Kidney tubule cell (primary cell): Measurements from ENCODE around the gene BCAR3.

Experiments used
- DNase-seq: peaks from one replicate; pipeline ENCODE4 v3.0.0-alpha.2; 2018; ENCODE audit warnings: low spot score

Gene BCAR3

GRCh38 chr1:93638981-93639380 is 42.7 kb downstream of the BCAR3 start:
- DNase-seq: peak; percentile 43

DNA sequence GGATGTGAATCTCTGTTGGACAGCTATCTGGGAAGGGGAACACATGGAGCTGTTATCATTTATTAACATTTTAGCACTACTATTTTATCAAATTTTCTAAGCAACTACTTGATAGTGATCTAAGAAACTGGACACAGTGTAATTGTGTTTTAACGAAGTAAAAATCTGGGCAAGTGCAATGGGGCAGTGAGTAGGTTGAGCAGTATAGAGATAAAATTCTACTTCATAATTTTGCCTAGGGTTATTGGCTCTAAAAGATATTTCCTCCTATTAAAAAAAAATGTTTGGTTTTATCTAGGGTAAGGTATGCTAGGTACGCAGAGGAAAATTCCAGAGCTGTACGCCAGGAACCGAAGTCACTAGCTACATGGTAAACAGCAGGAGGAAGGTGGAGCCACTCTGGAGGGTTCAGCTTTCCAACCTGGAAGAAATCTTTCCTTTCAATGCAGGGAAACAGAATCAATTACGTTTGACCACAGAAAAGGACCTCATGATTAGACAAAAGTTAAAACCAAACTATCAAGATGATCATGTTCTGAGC is 43.3 kb downstream of the BCAR3 start:
- DNase-seq: peak; percentile 43

DNA sequence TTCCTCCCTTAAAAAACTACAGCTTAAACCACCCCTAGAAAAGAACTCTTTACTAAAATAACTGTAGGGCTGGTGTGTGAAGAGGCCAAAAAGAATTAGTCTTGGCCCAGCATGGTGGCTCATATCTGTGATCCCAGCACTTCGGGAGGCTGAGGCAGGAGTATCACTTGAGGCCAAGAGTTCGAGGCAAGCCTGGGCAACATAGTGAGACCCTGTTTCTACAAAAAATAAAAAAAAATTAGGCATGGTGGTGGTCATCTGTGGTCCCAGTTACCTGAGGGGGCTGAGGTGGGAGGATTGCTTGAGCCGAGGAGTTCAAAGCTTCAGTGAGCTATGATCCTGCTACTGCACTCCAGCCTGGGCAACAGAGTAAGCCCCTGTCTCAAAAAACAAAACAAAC is 44.9 kb downstream of the BCAR3 start:
- DNase-seq: no peak

DNA sequence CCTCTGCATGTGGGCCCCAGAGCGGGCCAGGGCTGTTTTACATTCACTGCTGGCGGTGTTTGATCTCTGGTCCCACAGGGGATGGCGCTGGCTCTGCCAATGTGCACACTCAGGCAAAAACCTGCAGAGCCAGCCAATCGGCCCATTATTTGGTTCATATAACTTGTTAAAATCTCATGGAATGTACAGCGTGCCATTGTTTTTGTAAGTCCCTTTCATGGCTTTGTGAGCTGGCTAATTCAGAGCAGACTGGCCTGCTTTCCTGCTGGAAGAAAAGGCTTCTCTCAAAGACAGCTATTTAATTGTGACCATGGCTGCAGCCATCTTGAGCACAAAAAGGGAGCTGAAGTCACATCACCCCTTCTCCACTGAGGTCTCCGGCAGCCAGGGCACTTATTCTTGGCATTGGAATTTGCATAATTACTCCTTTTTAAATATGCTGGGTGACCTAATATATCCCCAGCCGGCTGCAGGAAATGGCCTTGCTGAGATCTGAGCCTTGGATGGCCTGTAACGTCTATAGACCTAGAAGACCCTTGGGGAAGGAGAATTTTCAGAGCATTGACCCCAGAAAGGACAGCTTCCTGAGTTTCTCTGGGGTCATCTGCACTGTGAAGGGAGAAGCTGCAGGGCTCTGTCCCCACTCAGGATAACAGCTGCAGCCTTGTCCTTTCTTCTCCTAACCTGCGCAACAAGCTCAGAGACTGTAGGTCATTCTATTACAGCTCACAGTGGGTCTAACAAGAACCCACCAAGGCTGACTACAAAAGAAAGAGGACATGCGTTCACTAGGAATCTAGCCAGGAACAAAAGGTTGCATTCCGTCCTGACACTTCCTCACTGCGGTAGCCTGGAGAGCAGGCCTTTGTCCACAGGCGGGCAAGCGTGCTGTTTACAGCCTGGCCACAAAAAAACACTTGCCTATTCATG is 45.8 kb downstream of the BCAR3 start:
- no peak for DNase-seq

DNA sequence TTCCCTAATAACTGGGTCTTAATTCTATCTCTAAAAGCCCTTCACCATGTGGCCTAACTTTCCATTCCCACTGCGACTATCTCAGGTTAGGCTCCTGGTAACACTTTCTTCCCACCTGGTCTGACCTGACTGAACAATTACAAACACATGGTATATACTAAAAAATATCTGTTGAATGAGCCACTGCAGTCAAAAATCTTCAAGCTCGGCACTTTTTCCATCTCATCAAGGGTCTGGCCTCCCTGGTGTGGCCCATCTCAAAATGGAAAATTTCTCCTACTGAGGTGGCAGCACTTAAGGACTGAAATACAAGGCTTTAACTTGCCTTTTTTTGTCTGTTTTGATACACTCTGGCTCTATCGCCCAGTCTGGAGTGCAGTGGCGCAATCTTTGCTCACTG is 48.3 kb downstream of the BCAR3 start:
- DNase-seq: no peak

- no peak for DNase-seq
These were observed 49.8 kb downstream of the BCAR3 start for GRCh38 chr1:93631626-93632365.

DNA sequence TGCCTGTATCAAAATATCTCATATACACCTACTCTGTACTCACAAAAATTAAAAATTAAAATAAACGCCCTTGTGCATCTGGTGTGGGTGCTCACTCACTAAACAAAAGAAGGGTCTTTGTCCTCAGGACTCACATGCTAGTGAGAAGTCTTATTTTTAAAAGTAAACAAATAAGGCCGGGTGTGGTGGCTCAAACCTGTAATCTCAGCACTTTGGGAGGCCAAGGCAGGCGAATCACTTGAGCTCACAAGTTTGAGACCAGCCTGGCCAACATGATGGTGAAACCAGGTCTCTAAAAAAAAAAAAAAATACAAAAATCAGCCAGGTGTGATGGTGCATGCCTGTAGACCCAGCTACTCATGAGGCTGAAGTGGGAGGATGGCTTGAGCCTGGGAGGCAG is 51.5 kb downstream of the BCAR3 start:
- no peak for DNase-seq

DNA sequence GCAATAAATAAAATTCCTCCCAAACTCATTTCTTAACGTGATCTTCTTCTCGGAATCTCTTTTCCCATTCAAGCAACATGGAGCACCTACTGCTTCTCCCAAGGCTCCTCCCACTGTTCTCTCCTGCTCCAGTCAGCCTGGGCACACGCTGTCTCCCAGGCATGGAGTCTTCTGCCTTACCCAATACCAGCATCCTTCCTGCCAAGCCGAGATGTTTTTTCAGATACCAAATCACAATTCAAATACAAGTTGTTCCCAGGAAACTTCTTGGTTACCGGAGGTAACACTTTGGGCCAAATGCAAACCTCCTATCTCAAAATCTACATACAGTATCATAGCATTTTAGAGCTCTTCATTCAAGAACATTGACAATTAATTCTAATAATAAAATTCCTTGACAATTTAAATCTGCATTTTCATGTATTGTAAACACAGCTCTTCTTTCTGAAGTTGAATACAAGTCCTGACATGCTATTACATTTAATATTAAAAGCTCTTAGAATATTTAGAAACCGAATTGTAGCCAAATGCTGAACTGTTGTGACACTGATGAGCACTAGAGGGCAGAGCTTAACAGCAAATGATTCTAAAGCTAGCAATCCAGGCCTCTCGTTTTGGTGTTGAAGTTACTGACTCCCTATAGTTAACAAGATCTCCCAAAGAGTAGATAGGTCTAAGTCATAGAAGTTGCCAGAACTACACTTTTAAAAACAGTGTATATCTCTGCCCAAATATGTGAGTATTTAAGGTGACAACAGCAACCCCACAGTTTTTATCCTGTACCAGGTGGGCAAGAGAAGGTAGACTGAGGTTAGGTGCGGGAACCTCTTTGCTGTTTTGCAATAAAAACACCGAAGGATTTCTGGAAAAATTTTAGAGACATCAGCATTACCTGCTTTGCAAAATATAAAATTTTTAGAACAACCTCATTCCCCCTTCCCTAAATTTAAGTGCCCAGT is 52.3 kb downstream of the BCAR3 start:
- DNase-seq: peak; percentile 68

DNA sequence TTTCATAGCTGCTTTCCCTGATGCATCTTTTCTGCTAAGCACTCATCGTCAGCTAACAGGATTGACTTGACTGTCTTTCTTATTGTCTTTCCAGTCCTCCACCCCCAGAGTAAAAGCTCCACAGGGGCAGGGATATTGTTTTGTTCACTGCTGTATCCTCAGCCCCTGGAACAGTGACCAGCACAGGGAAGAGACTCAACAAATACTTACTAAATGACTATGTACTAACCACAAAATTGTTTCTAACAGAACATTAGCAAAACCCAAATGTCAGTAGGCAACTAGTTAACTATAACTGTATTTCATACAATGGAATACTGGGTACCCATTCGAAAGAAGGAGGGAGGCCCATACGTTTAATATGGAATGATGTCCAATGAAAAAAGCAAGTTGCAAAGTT is 53.0 kb downstream of the BCAR3 start:
- DNase-seq: no peak

DNA sequence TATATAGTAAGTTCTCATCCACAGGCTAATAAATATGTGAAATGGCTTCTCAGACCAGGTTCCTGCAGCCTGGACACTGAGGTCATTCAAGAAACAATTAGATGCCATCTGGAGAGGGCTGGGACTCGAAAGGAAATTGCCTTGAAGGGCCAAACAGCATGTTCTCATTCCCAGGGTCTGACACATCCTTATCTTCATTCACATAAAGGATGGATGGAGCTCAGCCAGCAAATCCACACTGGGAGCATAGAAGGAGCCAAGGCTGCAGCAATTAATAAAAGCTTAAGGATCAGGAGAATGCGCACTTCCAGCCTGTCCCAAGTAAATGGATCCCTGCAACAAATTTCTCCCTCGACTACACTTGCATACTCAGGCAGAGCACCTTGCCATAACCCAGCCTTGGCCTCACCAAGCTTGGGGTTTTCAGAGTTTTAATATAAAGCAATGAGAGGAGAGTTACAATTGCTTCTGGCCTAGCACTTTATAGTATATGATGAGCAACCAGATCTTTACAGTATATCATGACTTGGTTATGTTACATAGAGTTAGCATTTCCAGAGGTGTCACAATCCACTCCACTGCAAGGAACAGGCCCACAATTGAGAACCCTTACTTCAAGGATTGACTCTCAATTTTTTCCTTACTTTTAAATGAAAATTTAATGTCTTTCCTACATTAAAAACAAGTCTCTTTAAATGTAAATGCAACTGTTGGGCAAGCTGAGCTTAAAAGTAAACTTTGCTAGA is 55.9 kb downstream of the BCAR3 start:
- peak; percentile 62 for DNase-seq

GRCh38 chr1:93623875-93624274 is 57.8 kb downstream of the BCAR3 start:
- peak; percentile 71 for DNase-seq

- no peak for DNase-seq
These were observed 58.2 kb downstream of the BCAR3 start for GRCh38 chr1:93623436-93623835.

DNA sequence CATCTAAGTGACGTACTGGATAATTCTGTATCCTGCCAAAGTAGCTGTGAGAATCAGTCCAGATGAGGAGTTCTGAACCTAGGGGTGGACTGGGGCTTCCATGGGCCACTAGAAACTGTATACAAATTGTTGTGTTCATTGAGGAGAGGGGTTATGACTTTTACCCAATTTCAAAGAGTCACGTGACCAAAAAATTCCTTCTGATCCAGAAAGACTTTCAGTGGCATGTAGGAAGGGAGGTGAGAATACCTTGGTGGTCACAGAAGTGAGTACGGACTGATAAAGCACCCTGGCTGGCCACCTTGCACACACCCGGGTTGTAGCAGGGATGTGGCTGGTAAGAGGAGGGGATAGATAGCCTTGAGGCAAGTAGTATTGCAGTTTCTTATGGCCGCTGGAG is 60.4 kb downstream of the BCAR3 start:
- no peak for DNase-seq

- DNase-seq: peak; percentile 39
These were observed 60.8 kb downstream of the BCAR3 start for GRCh38 chr1:93620841-93621210.

DNA sequence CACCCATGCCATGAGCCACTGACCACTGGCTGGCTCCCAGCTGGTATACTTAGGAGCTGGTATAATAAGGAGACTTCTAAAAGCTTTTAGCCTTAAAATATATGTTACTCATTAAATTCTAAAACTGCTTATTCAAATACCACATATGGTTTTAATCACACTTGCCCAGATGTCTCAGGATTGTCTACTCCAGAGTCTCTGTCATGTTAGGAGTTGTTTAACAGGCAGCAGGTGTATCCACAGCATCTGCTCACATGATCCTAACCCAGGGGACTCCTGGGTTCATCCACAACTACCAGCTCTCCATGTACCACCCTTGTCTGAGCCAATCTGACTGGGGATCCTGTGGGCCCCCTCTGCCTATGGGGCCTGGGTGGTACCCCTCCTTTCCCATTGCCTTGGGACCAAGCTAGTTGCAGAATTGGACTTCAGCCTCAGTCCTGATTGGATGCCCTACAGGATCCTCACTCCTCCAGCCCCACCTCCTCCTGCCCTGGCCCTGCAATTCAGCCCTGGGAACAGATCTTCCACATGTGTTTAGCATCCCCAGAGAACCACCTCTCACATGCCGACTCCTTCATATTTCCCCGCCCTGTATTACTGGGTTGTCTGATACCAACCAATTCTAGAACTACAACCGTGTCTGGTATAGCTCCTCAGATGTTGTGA is 61.3 kb downstream of the BCAR3 start:
- no peak for DNase-seq

DNA sequence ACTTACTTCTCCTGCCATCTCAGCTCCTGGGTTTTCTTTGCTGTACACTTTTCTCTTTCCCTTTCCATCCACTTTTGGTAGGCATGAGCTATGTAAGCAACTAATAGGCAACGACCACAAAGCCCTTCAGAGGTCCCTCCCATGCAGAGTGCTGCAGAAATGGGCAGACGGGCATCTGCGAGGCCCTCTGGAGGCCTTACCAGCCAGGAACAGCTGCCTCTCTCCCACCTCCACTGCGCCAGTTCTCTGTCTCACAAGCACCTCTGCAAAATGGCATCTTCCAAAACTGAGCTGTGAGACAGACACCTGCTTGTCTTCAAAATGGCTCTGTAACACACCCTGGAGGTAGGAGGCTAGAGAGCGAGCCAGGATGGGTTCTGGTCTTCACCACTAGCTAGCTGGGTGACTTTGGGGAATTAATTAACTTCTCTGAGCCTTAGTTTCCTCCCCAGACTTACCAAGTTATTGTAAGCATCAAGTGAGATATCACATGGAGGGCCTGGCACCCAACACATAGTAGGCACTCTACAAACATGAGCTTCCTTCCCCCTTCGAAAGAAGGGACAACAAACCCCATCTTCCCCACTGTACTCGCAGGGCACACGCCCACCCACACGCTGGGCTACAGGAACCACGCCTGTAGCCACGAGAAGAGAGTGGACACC is 62.0 kb downstream of the BCAR3 start:
- no peak for DNase-seq

- peak; percentile 88 for DNase-seq
These were observed 63.8 kb downstream of the BCAR3 start for GRCh38 chr1:93617670-93618499.

- peak; percentile 74 for DNase-seq
These were observed 64.5 kb downstream of the BCAR3 start for GRCh38 chr1:93616996-93617669.
